Mesenchymal stem cell (in vitro differentiated cells and primary cell): ENCODE results near the gene PDK4.

Experiments
- DNase-seq: peaks from one replicate; pipeline ENCODE4 v3.0.0-alpha.2; 2013
- H2AFZ ChIP-seq: one replicate; pipeline ENCODE4 v1.6.1; 2013; ENCODE audit warnings: low read depth, mild to moderate bottlenecking, control low read depth, inconsistent platforms, low read length, moderate library complexity
- H2AK5ac ChIP-seq: 2 replicates; pipeline ENCODE4 v1.6.1; 2013; ENCODE audit warnings: low read length, moderate library complexity, mild to moderate bottlenecking, inconsistent platforms; ENCODE audit not compliant: severe bottlenecking
- H2BK120ac ChIP-seq: one replicate; pipeline ENCODE4 v1.6.1; 2013; ENCODE audit warnings: low read depth, mild to moderate bottlenecking, inconsistent platforms, low read length, moderate library complexity
- H2BK12ac ChIP-seq, 2 experiments: one replicate each; pipeline ENCODE4 v1.6.1; 2013; ENCODE audit warnings: inconsistent platforms in 2 of 2, low read length in 2 of 2, mild to moderate bottlenecking in 2 of 2, moderate library complexity in 2 of 2, control low read depth in 1 of 2
- H2BK15ac ChIP-seq: one replicate; pipeline ENCODE4 v1.6.1; 2013; ENCODE audit warnings: mild to moderate bottlenecking, low read depth, inconsistent platforms; ENCODE audit not compliant: poor library complexity, severe bottlenecking
- H2BK5ac ChIP-seq: 2 replicates; pipeline ENCODE4 v1.6.1; 2013; ENCODE audit warnings: low read depth, mild to moderate bottlenecking, low read length, control low read depth, inconsistent platforms; ENCODE audit not compliant: poor library complexity, severe bottlenecking
- H3K14ac ChIP-seq, 2 experiments: one replicate each; pipeline ENCODE4 v1.6.1; 2013; ENCODE audit warnings: inconsistent platforms in 2 of 2, low read length in 2 of 2, control low read depth in 1 of 2, mild to moderate bottlenecking in 1 of 2, moderate library complexity in 1 of 2
- H3K18ac ChIP-seq, 2 experiments: one replicate each; pipeline ENCODE4 v1.6.1; 2013; ENCODE audit warnings: inconsistent platforms in 2 of 2, low read length in 2 of 2, control low read depth in 1 of 2, low read depth in 1 of 2, mild to moderate bottlenecking in 1 of 2
- H3K23ac ChIP-seq, 2 experiments: one replicate each; pipeline ENCODE4 v1.6.1; 2013; ENCODE audit warnings: inconsistent platforms in 2 of 2, low read length in 2 of 2, mild to moderate bottlenecking in 2 of 2, moderate library complexity in 2 of 2, control low read depth in 1 of 2
- H3K27ac ChIP-seq: 2 replicates; pipeline ENCODE4 v1.5.1; 2013; ENCODE audit warnings: mild to moderate bottlenecking, moderate library complexity, low read length, control low read depth, inconsistent platforms; ENCODE audit not compliant: poor library complexity, severe bottlenecking
- H3K27me3 ChIP-seq, 2 experiments: 2 replicates each; pipeline versions ENCODE4 v1.6.1 to v1.7.0; 2013; ENCODE audit warnings: low read length in 2 of 2, mild to moderate bottlenecking in 2 of 2, moderate library complexity in 2 of 2, control low read depth in 1 of 2, inconsistent platforms in 1 of 2; ENCODE audit not compliant: control insufficient read depth in 1 of 2, insufficient read depth in 1 of 2
- H3K36me3 ChIP-seq, 2 experiments: 2 replicates each; pipeline versions ENCODE4 v1.6.1 to v1.7.0; 2013; ENCODE audit warnings: low read length in 2 of 2, control low read depth in 1 of 2, inconsistent platforms in 1 of 2, low read depth in 1 of 2, mild to moderate bottlenecking in 1 of 2; ENCODE audit not compliant: insufficient read depth in 2 of 2, control insufficient read depth in 1 of 2
- H3K4ac ChIP-seq, 2 experiments: one replicate each; pipeline ENCODE4 v1.6.1; 2013; ENCODE audit warnings: inconsistent platforms in 2 of 2, low read length in 2 of 2, mild to moderate bottlenecking in 2 of 2, moderate library complexity in 2 of 2, control low read depth in 1 of 2, low read depth in 1 of 2
- H3K4me1 ChIP-seq: 2 replicates; pipeline ENCODE4 v1.6.1; 2013; ENCODE audit warnings: low read depth, low read length, control low read depth; ENCODE audit not compliant: control insufficient read depth, insufficient read depth
- H3K4me2 ChIP-seq: 2 replicates; pipeline ENCODE4 v1.6.1; 2013; ENCODE audit warnings: low read length, mild to moderate bottlenecking, inconsistent platforms; ENCODE audit not compliant: poor library complexity, severe bottlenecking
- H3K4me3 ChIP-seq, 2 experiments: 2 replicates each; pipeline versions ENCODE4 v1.5.1 to v1.7.0; 2013; ENCODE audit warnings: low read length in 2 of 2, mild to moderate bottlenecking in 2 of 2, control low read depth in 1 of 2, low read depth in 1 of 2; ENCODE audit not compliant: insufficient read depth in 1 of 2
- H3K79me1 ChIP-seq: replicated peaks from 2 replicates; pipeline ENCODE4 v1.6.1; 2013; ENCODE audit warnings: mild to moderate bottlenecking, control low read depth, low read length, inconsistent platforms; ENCODE audit not compliant: poor library complexity, severe bottlenecking
- H3K9ac ChIP-seq: 2 replicates; pipeline ENCODE4 v1.7.0; 2013; ENCODE audit warnings: mild to moderate bottlenecking, low read length, moderate library complexity
- H3K9me3 ChIP-seq: 2 replicates; pipeline ENCODE4 v1.7.0; 2013; ENCODE audit warnings: mild to moderate bottlenecking, low read length; ENCODE audit not compliant: control insufficient read depth
- H4K8ac ChIP-seq: one replicate; pipeline ENCODE4 v1.6.1; 2013; ENCODE audit warnings: inconsistent platforms, mild to moderate bottlenecking, low read length, moderate library complexity
- H4K91ac ChIP-seq: one replicate; pipeline ENCODE4 v1.6.1; 2013; ENCODE audit warnings: mild to moderate bottlenecking, low read length, inconsistent platforms
- WGBS: methylation state at CpG from one replicate; pipeline ENCODE4 v1.1.7; 2013; ENCODE audit warnings: mixed read lengths; 5-methylcytosine and 5-hydroxymethylcytosine counted together

PDK4 gene

GRCh38 chr7:95550546-95550945 lies 45.8 kb downstream of the PDK4 start:
- WGBS: 92% methylated on average over 4 of the region's 4 CpGs
- Histone ChIP-seq H3K4ac (no peak overlapping the region), H3K27me3 (no peaks in the 10 kb centered on the region), H3K79me1 (no peaks in the 10 kb centered on the region), H3K27ac (peak overlapping the region; percentile 60), H4K8ac (no peak overlapping the region), H3K4me1 (peaks cover 5% of the 10 kb centered on the region), H3K36me3 (no peaks in the 10 kb centered on the region), H3K18ac (no peak overlapping the region), H2AFZ (no peak overlapping the region), H3K9ac (no peak overlapping the region), H2BK15ac (no peak overlapping the region), H3K4me3 (no peak overlapping the region), H2BK5ac (no peak overlapping the region), H2BK12ac (peak overlapping the region in 1 of 2 experiments; percentile 9), H2BK120ac (no peak overlapping the region), H3K14ac (no peak overlapping the region), H2AK5ac (no peak overlapping the region), H4K91ac (no peak overlapping the region), H3K23ac (no peak overlapping the region), H3K9me3 (no peaks in the 10 kb centered on the region), H3K4me2 (no peak overlapping the region)
- no peak for DNase-seq

GRCh38 chr7:95549818-95550529 lies 46.3 kb downstream of the PDK4 start:
- no peak overlapping the region for H3K9ac ChIP-seq
- no peak overlapping the region for H2AK5ac ChIP-seq
- no peak overlapping the region for H3K4me3 ChIP-seq
- H2BK15ac ChIP-seq: no peak overlapping the region
- H3K9me3 ChIP-seq: no peaks in the 10 kb centered on the region
- H2BK12ac ChIP-seq: no peak overlapping the region
- H3K14ac ChIP-seq: no peak overlapping the region
- no peak overlapping the region for H4K8ac ChIP-seq
- no peak overlapping the region for H4K91ac ChIP-seq
- H3K4me1 ChIP-seq: peaks cover 5% of the 10 kb centered on the region
- peak overlapping the region in 1 of 2 experiments; percentile 49 for H3K18ac ChIP-seq
- H2AFZ ChIP-seq: no peak overlapping the region
- H2BK5ac ChIP-seq: no peak overlapping the region
- H3K23ac ChIP-seq: no peak overlapping the region
- peak overlapping the region in 1 of 2 experiments; percentile 58 for H3K4ac ChIP-seq
- DNase-seq: peak; percentile 81
- no peak overlapping the region for H2BK120ac ChIP-seq
- 64% methylated on average over 6 of the region's 6 CpGs for WGBS
- H3K36me3 ChIP-seq: no peaks in the 10 kb centered on the region
- H3K79me1 ChIP-seq: no peaks in the 10 kb centered on the region
- H3K4me2 ChIP-seq: no peak overlapping the region
- H3K27me3 ChIP-seq: no peaks in the 10 kb centered on the region
- H3K27ac ChIP-seq: peak overlapping the region; percentile 60

GRCh38 chr7:95547361-95548348 lies 48.7 kb downstream of the PDK4 start:
- Histone ChIP-seq H3K9ac (no peak overlapping the region), H3K14ac (no peak overlapping the region), H2AFZ (no peak overlapping the region), H3K4ac (no peak overlapping the region), H3K27ac (no peak overlapping the region), H2BK12ac (no peak overlapping the region), H4K8ac (no peak overlapping the region), H3K79me1 (no peaks in the 10 kb centered on the region), H3K18ac (no peak overlapping the region), H4K91ac (no peak overlapping the region), H3K23ac (no peak overlapping the region), H2BK15ac (no peak overlapping the region), H2BK120ac (no peak overlapping the region), H3K4me3 (no peak overlapping the region), H3K4me1 (peaks cover 8% of the 10 kb centered on the region), H2AK5ac (no peak overlapping the region), H3K27me3 (no peaks in the 10 kb centered on the region), H2BK5ac (no peak overlapping the region), H3K4me2 (no peak overlapping the region), H3K36me3 (no peaks in the 10 kb centered on the region), H3K9me3 (no peaks in the 10 kb centered on the region)
- DNase-seq: no peak
- WGBS: 92% methylated on average over 3 of the region's 6 CpGs

- Histone ChIP-seq H2BK12ac (no peak overlapping the region), H2BK120ac (no peak overlapping the region), H3K14ac (no peak overlapping the region), H3K9me3 (no peaks in the 10 kb centered on the region), H3K4me1 (peaks cover 8% of the 10 kb centered on the region), H3K27ac (no peak overlapping the region), H3K9ac (no peak overlapping the region), H3K4me2 (no peak overlapping the region), H3K18ac (no peak overlapping the region), H3K4ac (no peak overlapping the region), H2BK5ac (no peak overlapping the region), H4K91ac (no peak overlapping the region), H2AFZ (no peak overlapping the region), H3K36me3 (no peaks in the 10 kb centered on the region), H4K8ac (no peak overlapping the region), H3K79me1 (no peaks in the 10 kb centered on the region), H3K23ac (no peak overlapping the region), H2BK15ac (no peak overlapping the region), H3K27me3 (no peaks in the 10 kb centered on the region), H3K4me3 (no peak overlapping the region), H2AK5ac (no peak overlapping the region)
- DNase-seq: no peak
- WGBS: 93% methylated on average over 4 of the region's 4 CpGs
Observed at GRCh38 chr7:95546647-95547046, 49.7 kb downstream of the PDK4 start.
